GM12872 (cell line): ENCODE data around the gene KCNQ2.

Experiments used
- CTCF ChIP-seq: IDR thresholded peaks from 3 replicates; pipeline ENCODE4 v1.5.1; 2011; ENCODE audit warnings: low read depth, mild to moderate bottlenecking, low read length, moderate library complexity; ENCODE audit not compliant: insufficient read depth

The KCNQ2 gene

DNA sequence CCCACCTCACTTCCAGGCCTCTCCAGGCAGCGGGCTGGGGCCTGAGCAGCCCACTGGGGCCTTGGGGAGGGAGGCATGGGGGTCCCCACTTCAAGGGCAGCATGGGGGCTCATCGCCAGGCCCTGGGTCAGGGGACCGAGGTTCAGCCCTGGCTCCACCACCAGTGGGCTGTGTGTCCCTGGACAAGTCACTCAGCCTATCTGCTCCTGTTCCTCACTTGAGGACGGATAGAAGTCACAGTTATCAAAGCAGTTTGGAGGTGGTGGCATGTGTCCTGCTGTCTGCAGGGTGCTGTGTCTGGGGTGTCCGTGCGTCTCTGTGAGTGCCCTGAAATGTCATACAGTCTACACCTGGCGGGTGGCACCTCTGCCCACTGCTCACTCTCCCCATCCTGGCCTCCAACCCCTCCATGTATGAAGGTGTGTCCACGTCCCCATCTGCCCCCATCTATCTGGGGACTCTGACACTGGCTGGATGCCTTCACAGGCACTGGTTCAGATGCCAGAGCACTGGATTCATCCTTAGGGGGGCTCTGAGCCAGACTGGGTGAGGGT, 22.8 kb upstream of the KCNQ2 start:
- TF ChIP-seq CTCF, result no peak

DNA sequence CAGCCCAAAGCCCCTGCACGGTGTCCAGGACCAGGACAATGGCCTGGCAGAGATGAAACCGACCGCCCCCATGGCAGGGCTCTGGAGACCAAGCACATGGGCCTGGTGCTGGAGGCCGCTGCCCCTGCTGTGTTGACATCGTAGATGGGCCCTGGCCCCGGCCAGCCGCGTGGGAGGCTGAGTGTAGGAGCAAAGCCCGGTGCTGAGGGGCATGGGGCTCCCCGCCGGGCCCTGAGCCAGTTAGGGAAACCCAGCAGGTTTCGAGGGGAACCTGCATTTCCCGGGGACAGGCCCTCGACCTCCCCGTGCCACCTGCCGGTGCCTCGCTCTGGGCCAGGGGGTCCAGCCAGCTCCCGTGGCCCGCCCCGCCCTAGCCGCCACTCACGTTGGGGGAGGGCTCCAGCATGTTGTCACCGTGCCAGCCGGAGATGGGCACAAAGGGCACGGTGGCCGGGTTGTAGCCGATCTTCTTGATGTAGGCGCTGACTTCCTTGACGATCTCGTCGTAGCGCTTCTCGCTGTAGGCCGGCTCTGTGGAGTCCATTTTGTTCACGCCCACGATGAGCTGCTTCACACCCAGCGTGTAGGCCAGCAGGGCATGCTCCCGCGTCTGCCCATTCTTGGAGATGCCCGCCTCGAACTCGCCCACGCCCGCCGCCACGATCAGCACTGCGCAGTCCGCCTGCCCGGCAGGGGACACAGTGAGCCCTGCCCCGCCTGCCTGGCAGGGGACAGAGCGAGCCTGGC, 22.1 kb upstream of the KCNQ2 start:
- TF ChIP-seq CTCF, result no peak

GRCh38 chr20:63494084-63494419, 21.6 kb upstream of the KCNQ2 start:
- no peak for TF ChIP-seq CTCF

GRCh38 chr20:63493563-63494020, 21.1 kb upstream of the KCNQ2 start:
- no peak for TF ChIP-seq CTCF

DNA sequence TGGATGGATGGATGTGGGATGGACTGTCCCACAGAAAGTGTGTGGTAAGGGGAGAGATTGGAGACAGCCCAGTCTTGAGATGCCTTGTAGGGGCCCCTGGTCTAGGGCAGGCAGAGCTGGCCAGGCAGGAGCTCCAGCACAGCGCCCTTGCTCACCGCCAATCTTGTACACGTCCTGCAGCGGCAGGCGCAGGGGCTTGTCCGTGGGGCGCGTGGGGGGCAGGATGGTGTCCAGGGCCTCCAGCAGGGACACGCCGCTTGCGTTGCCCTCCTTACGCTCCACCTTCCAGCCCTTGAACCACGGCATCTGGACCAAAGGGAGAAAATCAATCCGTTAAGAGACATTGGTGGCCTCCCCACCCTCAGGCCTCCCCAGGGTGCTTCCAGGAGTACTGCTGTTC, 20.5 kb upstream of the KCNQ2 start:
- TF ChIP-seq CTCF, result no peak

DNA sequence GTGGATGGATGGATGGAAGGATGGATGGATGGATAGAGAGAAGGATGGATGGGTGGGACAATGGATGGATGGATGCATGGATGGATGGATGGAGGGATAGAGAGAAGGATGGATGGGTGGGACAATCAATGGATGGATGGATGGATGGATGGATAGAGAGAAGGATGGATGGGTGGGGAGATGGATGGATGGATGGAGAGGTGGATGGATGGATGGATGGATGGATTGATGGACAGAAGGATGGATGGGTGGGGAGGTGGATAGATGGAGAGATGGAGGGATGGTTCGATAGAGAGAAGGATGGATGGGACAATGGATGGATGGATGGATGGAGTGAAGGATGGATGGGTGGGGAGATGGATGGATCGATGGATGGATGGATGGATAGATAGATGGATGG, 20.1 kb upstream of the KCNQ2 start:
- TF ChIP-seq CTCF, result no peak

DNA sequence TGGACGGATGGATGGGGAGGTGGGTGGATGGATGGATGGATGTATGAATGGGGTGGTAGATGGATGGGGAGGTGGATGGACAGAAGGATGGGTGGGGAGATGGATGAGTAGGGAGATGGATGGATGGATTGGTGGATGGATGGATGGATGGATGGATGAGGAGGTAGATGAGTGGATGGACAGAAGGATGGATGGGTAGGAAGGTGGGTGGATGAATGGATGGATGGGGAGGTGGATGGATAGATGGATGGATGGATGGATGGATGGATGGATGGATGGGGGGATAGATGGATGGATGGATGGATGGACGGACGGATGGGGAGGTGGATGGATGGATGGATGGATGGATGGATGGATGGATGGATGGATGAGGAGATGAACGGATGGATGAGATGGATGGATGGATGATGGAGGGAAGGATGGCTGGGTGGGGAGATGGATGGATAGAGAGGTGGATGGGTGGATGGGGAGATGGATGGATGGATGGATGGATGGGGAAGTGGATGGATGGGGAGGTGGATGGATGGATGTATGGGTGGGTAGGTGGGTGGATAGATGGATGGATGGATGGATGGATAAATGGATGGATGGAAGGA, 19.3 kb upstream of the KCNQ2 start:
- no peak for TF ChIP-seq CTCF
